CD4-positive, alpha-beta T cell treated with Interleukin-15 for 4 hours (primary cell): ENCODE measurements around the gene CKS2.

ENCODE experiments used
- DNase-seq: peaks from one replicate; pipeline ENCODE4 v3.0.0-alpha.2; 2020; ENCODE audit warnings: low spot score

The CKS2 gene

GRCh38 chr9:89311346-89312221 is 589 bp downstream of the CKS2 start:
- DNase-seq: no peak

- peak; percentile 7 for DNase-seq
Observed at GRCh38 chr9:89312222-89312571, 1.2 kb downstream of the CKS2 start.

GRCh38 chr9:89313842-89314241 is 2.8 kb downstream of the CKS2 start:
- peak; percentile 10 for DNase-seq

GRCh38 chr9:89314955-89315354 is 4.0 kb downstream of the CKS2 start:
- no peak for DNase-seq

- DNase-seq: no peak
Observed at GRCh38 chr9:89315482-89315881, 4.5 kb downstream of the CKS2 start.

GRCh38 chr9:89317282-89317681 is 6.3 kb downstream of the CKS2 start:
- no peak for DNase-seq

- DNase-seq: peak; percentile 93
Observed at GRCh38 chr9:89318123-89319014, 7.4 kb downstream of the CKS2 start, which contains the start of gene SECISBP2. SECISBP2 (plus strand) TSS chr9:89318500; CDS start chr9:89318577, 77 bp downstream.

- no peak for DNase-seq
Observed at GRCh38 chr9:89319015-89319905, 8.3 kb downstream of the CKS2 start.

GRCh38 chr9:89323390-89323789 is 12.4 kb downstream of the CKS2 start:
- no peak for DNase-seq

- DNase-seq: no peak
Observed at GRCh38 chr9:89325733-89326132, 14.7 kb downstream of the CKS2 start.

- DNase-seq: no peak
Observed at GRCh38 chr9:89328064-89328463, 17.1 kb downstream of the CKS2 start.

- no peak for DNase-seq
Observed at GRCh38 chr9:89329917-89330316, 18.9 kb downstream of the CKS2 start.

GRCh38 chr9:89330513-89330912 is 19.5 kb downstream of the CKS2 start:
- DNase-seq: no peak

GRCh38 chr9:89339807-89340206 is 28.8 kb downstream of the CKS2 start:
- no peak for DNase-seq

- no peak for DNase-seq
Observed at GRCh38 chr9:89340332-89340731, 29.3 kb downstream of the CKS2 start.

- no peak for DNase-seq
Observed at GRCh38 chr9:89342213-89342612, 31.2 kb downstream of the CKS2 start.

GRCh38 chr9:89342948-89343347 is 32.0 kb downstream of the CKS2 start:
- DNase-seq: no peak

GRCh38 chr9:89343812-89344211 is 32.8 kb downstream of the CKS2 start:
- DNase-seq: peak; percentile 11

GRCh38 chr9:89345476-89345875 is 34.5 kb downstream of the CKS2 start:
- no peak for DNase-seq

- DNase-seq: no peak
Observed at GRCh38 chr9:89346696-89347095, 35.7 kb downstream of the CKS2 start.

- DNase-seq: no peak
Observed at GRCh38 chr9:89347651-89348050, 36.7 kb downstream of the CKS2 start.

GRCh38 chr9:89349607-89350006 is 38.6 kb downstream of the CKS2 start:
- DNase-seq: no peak
